HEK293 (cell line): ENCODE data around the gene YIPF5.

Experiments used
- CTCF ChIA-PET: fragments of 350-600 bp; formaldehyde crosslinking; extraction: SDS; loops from one replicate; lab custom pipeline; 2021; ENCODE audit warnings: antibody characterized with exemption; lab: Yijun Ruan, JAX
- POLR2A ChIA-PET: fragments of 300-600 bp; formaldehyde crosslinking; extraction: SDS; loops from one replicate; lab custom pipeline; 2020; ENCODE audit warnings: antibody characterized with exemption, inconsistent platforms; lab: Yijun Ruan, JAX
- H3K27ac ChIP-seq: fragments of 200-500 bp; sonication (Bioruptor generic); 2 replicates; pipeline ENCODE4 v1.5.1; 2014; ENCODE audit warnings: low read depth, low read length, control low read depth, inconsistent platforms; ENCODE audit errors: extremely low read depth
- H3K36me3 ChIP-seq, 2 experiments: fragments of 200-500 bp in 1 of 2; sonication (Bioruptor generic) in 1 of 2; 1 replicate in 1 of 2; 2 replicates in 1 of 2; pipeline ENCODE4 v1.5.1; 2014 to 2017; ENCODE audit warnings: inconsistent platforms in 2 of 2, low read length in 2 of 2; ENCODE audit not compliant: control insufficient read depth in 2 of 2, insufficient read depth in 1 of 2
- H3K4me1 ChIP-seq: fragments of 200-500 bp; sonication (Bioruptor generic); 2 replicates; pipeline ENCODE4 v1.5.1; 2014; ENCODE audit warnings: mild to moderate bottlenecking, low read length, inconsistent platforms; ENCODE audit not compliant: control insufficient read depth, insufficient read depth
- H3K4me3 ChIP-seq: 2 replicates; pipeline ENCODE4 v1.5.1; 2011; ENCODE audit warnings: low read depth, mild to moderate bottlenecking, control low read depth, low read length, moderate library complexity
- H3K9me3 ChIP-seq: fragments of 200-500 bp; sonication (Bioruptor generic); 2 replicates; pipeline ENCODE4 v1.5.1; 2014; ENCODE audit warnings: low read depth, low read length, inconsistent platforms; ENCODE audit not compliant: control insufficient read depth, insufficient read depth
- GFI1B ChIP-seq: fragments of 450-650 bp; formaldehyde crosslinking; IDR thresholded peaks from 2 replicates; pipeline ENCODE4 v1.5.1; 2016; ENCODE audit warnings: missing biosample characterization, missing genetic modification characterization
- HOXA7 ChIP-seq: sonication (generic); formaldehyde crosslinking; IDR thresholded peaks from 2 replicates; pipeline ENCODE4 v1.8.1; 2022; ENCODE audit warnings: missing genetic modification reagents, borderline replicate concordance
- HOXC10 ChIP-seq: sonication (generic); formaldehyde crosslinking; IDR thresholded peaks from 2 replicates; pipeline ENCODE4 v1.8.1; 2023; ENCODE audit warnings: mild to moderate bottlenecking, missing genetic modification reagents
- KLF10 ChIP-seq: fragments of 450-650 bp; IDR thresholded peaks from 2 replicates; pipeline ENCODE4 v1.5.1; 2018; ENCODE audit warnings: missing biosample characterization, mild to moderate bottlenecking, missing genetic modification characterization
- ZEB2 ChIP-seq: fragments of 450-650 bp; formaldehyde crosslinking; IDR thresholded peaks from 2 replicates; pipeline ENCODE4 v1.5.1; 2016; ENCODE audit warnings: missing biosample characterization, missing genetic modification characterization
- ZFP41 ChIP-seq: fragments of 450-650 bp; formaldehyde crosslinking; IDR thresholded peaks from 2 replicates; pipeline ENCODE4 v1.5.1; 2016; ENCODE audit warnings: missing biosample characterization, missing genetic modification characterization, borderline replicate concordance
- ZFP69B ChIP-seq: fragments of 450-650 bp; formaldehyde crosslinking; IDR thresholded peaks from 2 replicates; pipeline ENCODE4 v1.5.1; 2016; ENCODE audit warnings: missing biosample characterization, missing genetic modification characterization
- ZNF132 ChIP-seq: fragments of 450-650 bp; formaldehyde crosslinking; IDR thresholded peaks from 2 replicates; pipeline ENCODE4 v1.5.1; 2017; ENCODE audit warnings: missing biosample characterization, missing genetic modification characterization, borderline replicate concordance
- ZNF133 ChIP-seq: fragments of 450-650 bp; formaldehyde crosslinking; IDR thresholded peaks from 2 replicates; pipeline ENCODE4 v1.5.1; 2016; ENCODE audit warnings: missing biosample characterization, missing genetic modification characterization
- ZNF138 ChIP-seq: fragments of 450-650 bp; formaldehyde crosslinking; IDR thresholded peaks from 2 replicates; pipeline ENCODE4 v1.5.1; 2016; ENCODE audit warnings: missing biosample characterization, missing genetic modification characterization, borderline replicate concordance
- ZNF148 ChIP-seq: fragments of 450-650 bp; formaldehyde crosslinking; IDR thresholded peaks from 2 replicates; pipeline ENCODE4 v1.5.0; 2017; ENCODE audit warnings: missing biosample characterization, missing genetic modification characterization, borderline replicate concordance
- ZNF248 ChIP-seq: fragments of 450-650 bp; formaldehyde crosslinking; IDR thresholded peaks from 2 replicates; pipeline ENCODE4 v1.5.1; 2017; ENCODE audit warnings: missing biosample characterization, missing genetic modification characterization
- ZNF311 ChIP-seq: fragments of 450-650 bp; formaldehyde crosslinking; IDR thresholded peaks from 2 replicates; pipeline ENCODE4 v1.5.1; 2017; ENCODE audit warnings: missing biosample characterization, missing genetic modification characterization, borderline replicate concordance
- ZNF366 ChIP-seq: fragments of 450-650 bp; formaldehyde crosslinking; conservative IDR thresholded peaks from 2 replicates; pipeline ENCODE4 v1.5.1; 2016; ENCODE audit warnings: missing biosample characterization, missing genetic modification characterization
- ZNF416 ChIP-seq: fragments of 450-650 bp; formaldehyde crosslinking; IDR thresholded peaks from 2 replicates; pipeline ENCODE4 v1.5.1; 2016; ENCODE audit warnings: missing biosample characterization, missing genetic modification characterization
- ZNF596 ChIP-seq: fragments of 450-650 bp; IDR thresholded peaks from 2 replicates; pipeline ENCODE4 v1.5.0; 2018; ENCODE audit warnings: missing biosample characterization, mild to moderate bottlenecking, missing genetic modification characterization, moderate library complexity
- ZNF626 ChIP-seq: fragments of 450-650 bp; sonication (Bioruptor Pico); formaldehyde crosslinking; IDR thresholded peaks from 2 replicates; pipeline ENCODE4 v1.5.1; 2018; ENCODE audit warnings: missing biosample characterization, missing genetic modification characterization, inconsistent platforms
- ZSCAN16 ChIP-seq: fragments of 450-650 bp; formaldehyde crosslinking; IDR thresholded peaks from 2 replicates; pipeline ENCODE4 v1.5.1; 2016; ENCODE audit warnings: missing biosample characterization, missing genetic modification characterization
- TF ChIP-seq, protein P1 (sequence below): fragments of 450-650 bp; formaldehyde crosslinking; conservative IDR thresholded peaks from 2 replicates; pipeline ENCODE4 v1.5.1; 2016; ENCODE audit warnings: low read depth, missing biosample characterization, missing genetic modification characterization
- TF ChIP-seq, protein P2 (sequence below): fragments of 450-650 bp; formaldehyde crosslinking; IDR thresholded peaks from 2 replicates; pipeline ENCODE4 v1.5.1; 2016; ENCODE audit warnings: missing biosample characterization, missing genetic modification characterization

YIPF5 gene

DNA sequence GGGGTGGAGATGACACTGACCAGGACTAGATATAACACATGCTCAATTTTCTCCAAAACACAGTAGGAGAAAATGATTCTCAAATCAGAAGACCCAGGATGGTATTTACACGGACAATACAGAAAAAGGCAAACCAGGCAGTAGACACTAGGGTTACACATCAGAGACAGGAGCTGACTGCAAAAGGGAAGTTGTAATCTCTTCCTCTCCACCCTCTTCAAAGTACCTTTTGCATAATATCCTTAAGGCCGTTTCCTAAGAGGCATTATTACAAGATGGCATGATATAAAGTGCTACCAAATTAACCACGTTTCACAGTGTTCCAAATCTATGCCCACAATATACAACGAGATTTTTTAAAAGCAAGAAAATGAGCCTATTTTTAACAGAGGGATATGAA lies 39.2 kb downstream of the YIPF5 start (continued):
- TF ChIP-seq, protein P1, sequence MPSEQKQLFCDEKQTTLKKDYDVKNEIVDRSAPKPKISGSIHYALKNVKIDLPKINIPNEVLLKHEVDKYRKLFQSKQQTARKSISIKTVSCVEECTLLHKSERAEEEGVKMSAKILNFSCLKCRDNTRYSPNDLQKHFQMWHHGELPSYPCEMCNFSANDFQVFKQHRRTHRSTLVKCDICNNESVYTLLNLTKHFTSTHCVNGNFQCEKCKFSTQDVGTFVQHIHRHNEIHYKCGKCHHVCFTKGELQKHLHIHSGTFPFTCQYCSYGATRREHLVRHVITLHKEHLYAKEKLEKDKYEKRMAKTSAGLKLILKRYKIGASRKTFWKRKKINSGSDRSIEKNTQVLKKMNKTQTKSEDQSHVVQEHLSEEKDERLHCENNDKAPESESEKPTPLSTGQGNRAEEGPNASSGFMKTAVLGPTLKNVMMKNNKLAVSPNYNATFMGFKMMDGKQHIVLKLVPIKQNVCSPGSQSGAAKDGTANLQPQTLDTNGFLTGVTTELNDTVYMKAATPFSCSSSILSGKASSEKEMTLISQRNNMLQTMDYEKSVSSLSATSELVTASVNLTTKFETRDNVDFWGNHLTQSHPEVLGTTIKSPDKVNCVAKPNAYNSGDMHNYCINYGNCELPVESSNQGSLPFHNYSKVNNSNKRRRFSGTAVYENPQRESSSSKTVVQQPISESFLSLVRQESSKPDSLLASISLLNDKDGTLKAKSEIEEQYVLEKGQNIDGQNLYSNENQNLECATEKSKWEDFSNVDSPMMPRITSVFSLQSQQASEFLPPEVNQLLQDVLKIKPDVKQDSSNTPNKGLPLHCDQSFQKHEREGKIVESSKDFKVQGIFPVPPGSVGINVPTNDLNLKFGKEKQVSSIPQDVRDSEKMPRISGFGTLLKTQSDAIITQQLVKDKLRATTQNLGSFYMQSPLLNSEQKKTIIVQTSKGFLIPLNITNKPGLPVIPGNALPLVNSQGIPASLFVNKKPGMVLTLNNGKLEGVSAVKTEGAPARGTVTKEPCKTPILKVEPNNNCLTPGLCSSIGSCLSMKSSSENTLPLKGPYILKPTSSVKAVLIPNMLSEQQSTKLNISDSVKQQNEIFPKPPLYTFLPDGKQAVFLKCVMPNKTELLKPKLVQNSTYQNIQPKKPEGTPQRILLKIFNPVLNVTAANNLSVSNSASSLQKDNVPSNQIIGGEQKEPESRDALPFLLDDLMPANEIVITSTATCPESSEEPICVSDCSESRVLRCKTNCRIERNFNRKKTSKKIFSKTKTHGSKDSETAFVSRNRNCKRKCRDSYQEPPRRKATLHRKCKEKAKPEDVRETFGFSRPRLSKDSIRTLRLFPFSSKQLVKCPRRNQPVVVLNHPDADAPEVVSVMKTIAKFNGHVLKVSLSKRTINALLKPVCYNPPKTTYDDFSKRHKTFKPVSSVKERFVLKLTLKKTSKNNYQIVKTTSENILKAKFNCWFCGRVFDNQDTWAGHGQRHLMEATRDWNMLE (tag by site-specific recombination): no peak
- no peak for TF ChIP-seq ZNF311 (tag by site-specific recombination)
- no peak for TF ChIP-seq ZNF366 (tag by site-specific recombination)
- TF ChIP-seq ZNF138 (tag by site-specific recombination): no peak
- TF ChIP-seq ZFP41: no peak
- TF ChIP-seq KLF10 (tag by site-specific recombination): no peak

DNA sequence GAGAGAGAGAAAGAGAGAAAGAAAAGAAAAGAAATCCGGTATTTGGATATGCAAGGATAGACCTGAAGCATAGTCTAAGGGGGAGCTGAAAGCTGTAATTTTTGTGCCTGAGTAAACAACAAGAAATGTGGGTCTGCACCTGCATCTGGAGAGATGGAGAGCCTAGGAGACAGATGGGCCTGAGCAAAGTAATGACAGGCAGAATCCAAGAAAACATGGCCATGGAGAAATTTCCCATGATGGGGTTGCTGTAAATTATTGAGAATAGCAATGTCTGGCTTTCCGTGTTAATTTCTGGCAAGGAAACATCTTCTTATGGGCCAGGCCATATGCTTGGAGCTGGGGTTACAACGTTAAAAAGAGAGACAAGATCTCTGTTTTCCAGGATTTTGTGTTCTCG lies 40.2 kb downstream of the YIPF5 start:
- no peaks in the 10 kb centered on the region for H3K36me3 ChIP-seq
- H3K9me3 ChIP-seq: no peaks in the 10 kb centered on the region
- ChIA-PET CTCF (interaction anchor here (0.8 to 1.3 kb wide), 2 partner anchors 13 to 16 kb away, joined by 3 to 5 read pairs; no protein-coding TSS in a partner anchor), POLR2A (no interaction called here)
- no peak for TF ChIP-seq ZNF416 (tag by site-specific recombination)
- TF ChIP-seq HOXC10 (CRISPR knock-in tag): no peak
- TF ChIP-seq ZNF148: no peak
- TF ChIP-seq ZEB2: no peak
- no peak for TF ChIP-seq ZNF132
- no peak for TF ChIP-seq ZSCAN16 (tag by site-specific recombination)
- TF ChIP-seq, protein P2, sequence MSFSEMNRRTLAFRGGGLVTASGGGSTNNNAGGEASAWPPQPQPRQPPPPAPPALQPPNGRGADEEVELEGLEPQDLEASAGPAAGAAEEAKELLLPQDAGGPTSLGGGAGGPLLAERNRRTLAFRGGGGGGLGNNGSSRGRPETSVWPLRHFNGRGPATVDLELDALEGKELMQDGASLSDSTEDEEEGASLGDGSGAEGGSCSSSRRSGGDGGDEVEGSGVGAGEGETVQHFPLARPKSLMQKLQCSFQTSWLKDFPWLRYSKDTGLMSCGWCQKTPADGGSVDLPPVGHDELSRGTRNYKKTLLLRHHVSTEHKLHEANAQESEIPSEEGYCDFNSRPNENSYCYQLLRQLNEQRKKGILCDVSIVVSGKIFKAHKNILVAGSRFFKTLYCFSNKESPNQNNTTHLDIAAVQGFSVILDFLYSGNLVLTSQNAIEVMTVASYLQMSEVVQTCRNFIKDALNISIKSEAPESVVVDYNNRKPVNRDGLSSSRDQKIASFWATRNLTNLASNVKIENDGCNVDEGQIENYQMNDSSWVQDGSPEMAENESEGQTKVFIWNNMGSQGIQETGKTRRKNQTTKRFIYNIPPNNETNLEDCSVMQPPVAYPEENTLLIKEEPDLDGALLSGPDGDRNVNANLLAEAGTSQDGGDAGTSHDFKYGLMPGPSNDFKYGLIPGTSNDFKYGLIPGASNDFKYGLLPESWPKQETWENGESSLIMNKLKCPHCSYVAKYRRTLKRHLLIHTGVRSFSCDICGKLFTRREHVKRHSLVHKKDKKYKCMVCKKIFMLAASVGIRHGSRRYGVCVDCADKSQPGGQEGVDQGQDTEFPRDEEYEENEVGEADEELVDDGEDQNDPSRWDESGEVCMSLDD: no peak
- no peak for TF ChIP-seq HOXA7 (CRISPR knock-in tag)
- TF ChIP-seq ZNF626 (tag by site-specific recombination): no peak
- TF ChIP-seq GFI1B: no peak
- no peak for TF ChIP-seq ZNF248 (tag by site-specific recombination)
- no peak for TF ChIP-seq ZNF596 (tag by site-specific recombination)
- no peak for TF ChIP-seq ZFP69B (tag by site-specific recombination)
- TF ChIP-seq ZNF133 (tag by site-specific recombination): no peak
- TF ChIP-seq ZNF311 (tag by site-specific recombination): no peak
- H3K4me1 ChIP-seq: no peaks in the 10 kb centered on the region
- no peak overlapping the region for H3K27ac ChIP-seq
- H3K4me3 ChIP-seq: no peak overlapping the region
